ENCODE results near the gene DYNC2LI1. TPM values are rescaled to one million over a fixed set of nuclear protein-coding genes. Genes with fewer than 3 reads are reported as not detected.

Gene DYNC2LI1
- total and polyA plus RNA-seq, 2 of the 8 experiments (the other 6 are each of a cell fraction or from before 2014, with no cell fraction given) = 3.9 to 7.6 TPM

GRCh38 chr2:43812947-43813346 lies 39.1 kb downstream of the DYNC2LI1 start:
- Histone ChIP-seq H2BK20ac (ENCODE audit: low read length) (no peak overlapping the region), H2BK12ac (ENCODE audit: low read depth, low read length) (no peak overlapping the region), H3K14ac (ENCODE audit: insufficient read length) (no peak overlapping the region), H2BK15ac (ENCODE audit: low read length) (no peak overlapping the region), H3K9ac (replicated peaks in 1 of 4; ENCODE audit: extremely low read depth in 1 of 4, low read depth in 3 of 4, low read length in 3 of 4) (no peak overlapping the region), H3K56ac (replicated peaks; ENCODE audit: insufficient read length, low read depth, low read length) (no peak overlapping the region), H2BK120ac (replicated peaks; ENCODE audit: low read depth, low read length) (no peak overlapping the region), H3K27me3 (replicated peaks in 1 of 4; ENCODE audit: control insufficient read depth in 3 of 4, extremely low read depth in 1 of 4, insufficient read depth in 3 of 4, low read length in 3 of 4) (no peaks in the 10 kb centered on the region), H4K5ac (ENCODE audit: insufficient read length, low read depth, low read length) (no peak overlapping the region), H3K79me1 (ENCODE audit: low read depth, low read length) (no peaks in the 10 kb centered on the region), H3K23me2 (ENCODE audit: low read depth, low read length) (no peaks in the 10 kb centered on the region), H3K9me3 (ENCODE audit: insufficient read depth in 2 of 2, low read depth in 1 of 2, low read length in 1 of 2) (no peaks in the 10 kb centered on the region), H3K79me2 (ENCODE audit: control insufficient read depth in 1 of 2, insufficient read depth in 2 of 2, low read length in 2 of 2) (no peaks in the 10 kb centered on the region), H3K4me3 (ENCODE audit: extremely low read depth in 1 of 4, insufficient read depth in 2 of 4, low read depth in 3 of 4, low read length in 4 of 4) (no peak overlapping the region), H3K27ac (ENCODE audit: low read depth, low read length) (no peak overlapping the region), H3K4ac (replicated peaks; ENCODE audit: insufficient read length, low read depth, low read length) (no peak overlapping the region), H3K4me1 (replicated peaks in 1 of 4; ENCODE audit: control insufficient read depth in 3 of 4, insufficient read depth in 4 of 4, low read length in 3 of 4) (no peaks in the 10 kb centered on the region), H3K23ac (ENCODE audit: insufficient read length) (no peak overlapping the region), H2BK5ac (ENCODE audit: low read depth, low read length) (no peak overlapping the region), H4K20me1 (replicated peaks in 1 of 2; ENCODE audit: control insufficient read depth in 1 of 2, insufficient read depth in 2 of 2, low read length in 2 of 2) (no peaks in the 10 kb centered on the region), H3K18ac (ENCODE audit: extremely low read depth, low read length) (no peak overlapping the region), H4K91ac (replicated peaks; ENCODE audit: insufficient read length, low read length) (no peak overlapping the region), H4K8ac (ENCODE audit: extremely low read depth, insufficient read depth, low read length) (no peak overlapping the region), H3K4me2 (ENCODE audit: insufficient read depth in 1 of 2, low read depth in 2 of 2, low read length in 2 of 2) (no peak overlapping the region), H2AFZ (ENCODE audit: low read length) (no peak overlapping the region), H2AK5ac (ENCODE audit: low read depth, low read length) (no peak overlapping the region), H3K36me3 (ENCODE audit: control insufficient read depth in 2 of 4, insufficient read depth in 4 of 4, low read length in 3 of 4) (no peaks in the 10 kb centered on the region)
- 84% methylated on average over 2 of the region's 2 CpGs; no CpG with 5 or more reads in 1 of the 2 experiments for WGBS, 2 experiments (ENCODE audit: extremely low coverage in 1 of 2, insufficient coverage in 1 of 2, insufficient read length in 1 of 2, insufficient replicate concordance in 2 of 2, low coverage in 1 of 2, low lambda C conversion rate in 2 of 2, missing lambda C conversion rate in 1 of 2)
- no peak for TF ChIP-seq EZH2 (IDR thresholded peaks at IDR 0.05; ENCODE audit: low read depth, low read length, severe bottlenecking)
- TF ChIP-seq EP300 (IDR thresholded peaks at IDR 0.05; ENCODE audit: borderline replicate concordance in 1 of 2, low read depth in 2 of 2, low read length in 2 of 2) = no peak
- no peak for TF ChIP-seq RXRA (IDR thresholded peaks at IDR 0.05; ENCODE audit: insufficient read depth, low read depth, low read length)
- TF ChIP-seq SIX5 (IDR thresholded peaks at IDR 0.05; ENCODE audit: low read depth, low read length) = no peak
- TF ChIP-seq BACH1 (IDR thresholded peaks at IDR 0.05; ENCODE audit: low read length) = no peak
- no peak for TF ChIP-seq SP1 (IDR thresholded peaks at IDR 0.05; ENCODE audit: low read depth, low read length)
- TF ChIP-seq E2F6 (IDR thresholded peaks at IDR 0.05) = no peak
- TF ChIP-seq MAFK (IDR thresholded peaks at IDR 0.05; ENCODE audit: low read depth, low read length) = no peak
- no peak for TF ChIP-seq NANOG (IDR thresholded peaks at IDR 0.05; ENCODE audit: insufficient read depth, low read depth, low read length, poor library complexity, severe bottlenecking)
- TF ChIP-seq CEBPB (IDR thresholded peaks at IDR 0.05; ENCODE audit: low read depth, low read length) = no peak
- no peak for TF ChIP-seq BRCA1 (IDR thresholded peaks at IDR 0.05; ENCODE audit: low read depth, low read length)
- CTCF ChIA-PET (ENCODE audit: partially characterized antibody) = interaction anchor here (2.6 kb wide), 1 partner anchor 14 kb away, joined by 13 read pairs; no protein-coding TSS in a partner anchor
- FAIRE-seq (no peak), DNase-seq (ENCODE audit: low read depth in 1 of 2, low spot score in 2 of 2) (no peak)
- POLR2A ChIA-PET (ENCODE audit: partially characterized antibody) = no interaction called here
